CD4-positive, alpha-beta T cell (primary cell): ENCODE measurements around the gene DCDC1. TPM values are rescaled to one million over a fixed set of nuclear protein-coding genes. Genes with fewer than 3 reads are reported as not detected.
A peak's percentile ranks its signal among the peaks of the same experiment; 100 is the strongest.

ENCODE experiments used
- ATAC-seq: fragments of 200-7000 bp; cut with Tn5 transposase; one replicate; pipeline ENCODE4 v1.10.0; 2022; ENCODE audit warnings: mild to moderate bottlenecking; ENCODE audit not compliant: poor library complexity
- CTCF ChIA-PET: fragments of 350-600 bp; sonication (Branson Sonifier 250); formaldehyde crosslinking; loops from one replicate; lab custom pipeline; 2021; ENCODE audit warnings: antibody characterized with exemption, inconsistent platforms; lab: Charles Lee
- POLR2A ChIA-PET: fragments of 350-600 bp; sonication (Branson Sonifier 250); formaldehyde crosslinking; loops from one replicate; lab custom pipeline; 2021; ENCODE audit warnings: antibody characterized with exemption, inconsistent platforms; lab: Charles Lee
- DNase-seq, 14 experiments: peaks; one replicate each; pipeline ENCODE4 v3.0.0-alpha.2; 2013 to 2020; ENCODE audit warnings: mixed read lengths in 2 of 14
- H3K27ac ChIP-seq, 2 donors: one replicate each; pipeline versions ENCODE4 v1.5.1 to v1.7.0; 2013; ENCODE audit warnings: low read length in 2 of 2, low read depth in 1 of 2, mild to moderate bottlenecking in 1 of 2
- H3K27me3 ChIP-seq, 2 experiments: 1 replicate in 1 of 2; 2 replicates in 1 of 2; pipeline versions ENCODE4 v1.6.1 to v1.7.0; 2013; ENCODE audit warnings: low read length in 2 of 2, control low read depth in 1 of 2, mild to moderate bottlenecking in 1 of 2, moderate library complexity in 1 of 2; ENCODE audit not compliant: insufficient read depth in 2 of 2, control insufficient read depth in 1 of 2
- H3K36me3 ChIP-seq: one replicate; pipeline ENCODE4 v1.6.1; 2013; ENCODE audit warnings: low read length, control low read depth; ENCODE audit not compliant: insufficient read depth
- H3K4me1 ChIP-seq: one replicate; pipeline ENCODE4 v1.6.1; 2013; ENCODE audit warnings: low read length, control low read depth; ENCODE audit not compliant: insufficient read depth
- H3K4me3 ChIP-seq: one replicate; pipeline ENCODE4 v1.5.1; 2013; ENCODE audit warnings: mild to moderate bottlenecking, low read length, moderate library complexity
- H3K9me3 ChIP-seq, 2 experiments: 1 replicate in 1 of 2; 2 replicates in 1 of 2; pipeline versions ENCODE4 v1.6.1 to v1.7.0; 2013; ENCODE audit warnings: low read length in 2 of 2, mild to moderate bottlenecking in 2 of 2, control low read depth in 1 of 2, moderate library complexity in 1 of 2; ENCODE audit not compliant: control insufficient read depth in 1 of 2, insufficient read depth in 1 of 2
- H3K27ac Mint-ChIP-seq: one replicate; pipeline ENCODE4 v1.8.0; 2020; ENCODE audit warnings: mixed read lengths
- H3K27me3 Mint-ChIP-seq: one replicate; pipeline ENCODE4 v1.8.0; 2021; ENCODE audit warnings: mixed read lengths
- H3K36me3 Mint-ChIP-seq: one replicate; pipeline ENCODE4 v1.8.0; 2021; ENCODE audit warnings: low read depth, mixed read lengths
- H3K4me1 Mint-ChIP-seq: one replicate; pipeline ENCODE4 v1.8.0; 2021; ENCODE audit warnings: low read depth, mixed read lengths
- H3K4me3 Mint-ChIP-seq: one replicate; pipeline ENCODE4 v1.8.0; 2020; ENCODE audit warnings: mild to moderate bottlenecking, mixed read lengths
- H3K9me3 Mint-ChIP-seq: one replicate; pipeline ENCODE4 v1.8.0; 2020; ENCODE audit warnings: mixed read lengths
- intact Hi-C, 2 experiments: fragments of 100-400 bp; cut with DNase I in 1 of 2; cut with micrococcal nuclease in 1 of 2; formaldehyde crosslinking; loops; one replicate each; pipeline versions ENCODE4 v1.15.1 to v1.9.0; 2023 to 2025; cut with DNase I, micrococcal nuclease
- total RNA-seq, 174 experiments: library from RNA in 2 of 174; stranded (reverse) in 2 of 174; gene quantifications; one replicate each; pipeline ENCODE4 v1.2.3 and lab custom pipeline; 2021 to 2026
- TF ChIP-seq, protein P1 (sequence below): fragments of 200-600 bp; IDR thresholded peaks from one replicate; pipeline ENCODE4 v1.8.0; 2022; ENCODE audit warnings: antibody characterized with exemption, mild to moderate bottlenecking

The DCDC1 gene
- total RNA-seq, 2 experiments from 2014 or later, result 0.11 TPM; not detected in 1

DNA sequence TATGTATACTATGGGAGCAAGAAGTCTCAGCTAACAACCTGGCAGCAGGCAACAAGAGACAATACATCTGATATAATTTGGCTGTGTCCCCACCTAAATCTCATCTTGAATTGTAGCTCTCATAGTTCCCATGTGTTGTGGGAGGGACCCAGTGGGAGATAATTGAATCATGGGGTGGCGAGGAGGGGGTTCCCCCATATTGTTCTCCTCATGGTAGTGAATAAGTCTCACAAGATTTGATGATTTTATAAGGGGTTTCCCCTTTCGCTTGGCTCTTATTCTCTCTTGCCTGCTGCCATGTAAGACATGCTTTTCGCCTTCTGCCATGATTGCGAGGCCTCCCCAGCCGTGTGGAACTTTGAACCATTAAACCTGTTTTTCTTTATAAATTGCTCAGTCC is 6.3 kb upstream of the DCDC1 start:
- Mint-ChIP-seq H3K9me3 (no peaks in the 10 kb centered on the region), H3K4me1 (peaks cover 52% of the 10 kb centered on the region), H3K27ac (no peak overlapping the region), H3K36me3 (peaks cover 30% of the 10 kb centered on the region), H3K27me3 (no peaks in the 10 kb centered on the region), H3K4me3 (no peak overlapping the region)
- Histone ChIP-seq H3K27me3 (no peaks in the 10 kb centered on the region), H3K4me3 (no peak overlapping the region), H3K36me3 (no peaks in the 10 kb centered on the region), H3K9me3 (no peaks in the 10 kb centered on the region), H3K4me1 (no peaks in the 10 kb centered on the region), H3K27ac (no peak overlapping the region)
- TF ChIP-seq, protein P1, sequence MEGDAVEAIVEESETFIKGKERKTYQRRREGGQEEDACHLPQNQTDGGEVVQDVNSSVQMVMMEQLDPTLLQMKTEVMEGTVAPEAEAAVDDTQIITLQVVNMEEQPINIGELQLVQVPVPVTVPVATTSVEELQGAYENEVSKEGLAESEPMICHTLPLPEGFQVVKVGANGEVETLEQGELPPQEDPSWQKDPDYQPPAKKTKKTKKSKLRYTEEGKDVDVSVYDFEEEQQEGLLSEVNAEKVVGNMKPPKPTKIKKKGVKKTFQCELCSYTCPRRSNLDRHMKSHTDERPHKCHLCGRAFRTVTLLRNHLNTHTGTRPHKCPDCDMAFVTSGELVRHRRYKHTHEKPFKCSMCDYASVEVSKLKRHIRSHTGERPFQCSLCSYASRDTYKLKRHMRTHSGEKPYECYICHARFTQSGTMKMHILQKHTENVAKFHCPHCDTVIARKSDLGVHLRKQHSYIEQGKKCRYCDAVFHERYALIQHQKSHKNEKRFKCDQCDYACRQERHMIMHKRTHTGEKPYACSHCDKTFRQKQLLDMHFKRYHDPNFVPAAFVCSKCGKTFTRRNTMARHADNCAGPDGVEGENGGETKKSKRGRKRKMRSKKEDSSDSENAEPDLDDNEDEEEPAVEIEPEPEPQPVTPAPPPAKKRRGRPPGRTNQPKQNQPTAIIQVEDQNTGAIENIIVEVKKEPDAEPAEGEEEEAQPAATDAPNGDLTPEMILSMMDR, result no peak
- intact Hi-C loops, result no loop called here
- ATAC-seq (no peak), DNase-seq (no peak)
- CTCF ChIA-PET, result no interaction called here
- POLR2A ChIA-PET, result no interaction called here

DNA sequence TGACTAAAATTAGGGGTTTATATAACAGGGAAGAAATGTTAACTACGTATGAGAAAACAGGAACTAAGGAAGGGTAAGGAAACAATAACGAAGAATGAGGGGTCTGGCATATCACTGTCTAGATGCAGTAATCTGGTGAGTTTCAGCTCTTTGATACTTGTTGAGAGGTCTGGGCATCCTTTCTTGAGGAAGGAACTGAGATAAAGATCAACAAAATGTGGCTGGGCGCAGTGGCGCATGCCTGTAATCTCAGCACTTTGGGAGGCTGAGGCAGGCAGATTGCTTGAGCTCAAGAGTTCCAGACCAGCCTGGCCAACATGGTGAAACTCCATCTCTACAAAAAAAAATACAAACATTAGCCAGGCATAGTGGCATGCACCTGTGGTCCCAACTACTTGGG is 2.7 kb downstream of the DCDC1 start:
- intact Hi-C loops, result loop anchor here (2.0 to 10.0 kb wide), 5 partner anchors 20 to 1218 kb away; partner anchors contain the start of genes ELP4 (in 2 of the 2), IMMP1L (in 2 of the 2) and EIF3M (in 1 of the 2)
- H3K4me3 ChIP-seq, result no peak overlapping the region
- DNase-seq (peak in 4 of 14 experiments; percentile 30 to 58 (median 51)), ATAC-seq (no peak)
- H3K9me3 Mint-ChIP-seq, result no peaks in the 10 kb centered on the region
- H3K9me3 ChIP-seq, result no peaks in the 10 kb centered on the region
- H3K36me3 ChIP-seq, result no peaks in the 10 kb centered on the region
- peaks cover 8% of the 10 kb centered on the region for H3K27me3 Mint-ChIP-seq
- peak overlapping the region; percentile 9 for H3K4me3 Mint-ChIP-seq
- peaks cover 63% of the 10 kb centered on the region for H3K4me1 Mint-ChIP-seq
- POLR2A ChIA-PET, result interaction anchor here (1.1 kb wide), 1 partner anchor 1044 kb away, joined by 6 read pairs; the partner anchor contains the start of gene ARL14EP
- peaks cover 7% of the 10 kb centered on the region for H3K36me3 Mint-ChIP-seq
- no peaks in the 10 kb centered on the region for H3K27me3 ChIP-seq
- TF ChIP-seq, protein P1, result no peak
- CTCF ChIA-PET, result no interaction called here
- H3K27ac Mint-ChIP-seq, result no peak overlapping the region
- H3K4me1 ChIP-seq, result peaks cover 20% of the 10 kb centered on the region
- no peak overlapping the region for H3K27ac ChIP-seq

DNA sequence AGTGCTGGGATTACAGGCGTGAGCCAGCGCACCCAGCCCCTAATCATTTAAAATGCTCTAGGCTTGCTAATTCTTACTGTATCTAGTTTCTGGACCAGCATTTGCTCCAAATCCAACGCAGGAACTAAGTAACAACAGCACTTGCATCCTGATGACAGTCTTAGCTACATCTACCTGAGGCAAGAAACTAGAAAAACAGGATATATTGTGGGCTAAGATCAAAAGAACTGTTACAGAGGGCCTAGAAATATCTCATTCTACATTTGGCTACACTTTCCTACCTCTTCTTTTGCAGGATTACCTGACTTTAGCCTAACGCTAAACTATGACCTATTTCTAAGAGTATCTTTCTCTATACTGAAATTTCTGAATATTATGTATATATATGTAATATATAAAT is 7.8 kb downstream of the DCDC1 start:
- H3K27me3 Mint-ChIP-seq, result peaks cover 11% of the 10 kb centered on the region
- peak overlapping the region; percentile 3 for H3K27ac Mint-ChIP-seq
- Histone ChIP-seq H3K27ac (no peak overlapping the region), H3K4me3 (no peak overlapping the region), H3K4me1 (peaks cover 7% of the 10 kb centered on the region), H3K27me3 (no peaks in the 10 kb centered on the region), H3K36me3 (no peaks in the 10 kb centered on the region), H3K9me3 (no peaks in the 10 kb centered on the region)
- no peak overlapping the region for H3K4me3 Mint-ChIP-seq
- intact Hi-C loops, result loop anchor here (10.0 kb wide), 2 partner anchors 143 to 1223 kb away; partner anchors contain the start of genes EIF3M (in 1 of the 2), ELP4 (in 1 of the 2) and IMMP1L (in 1 of the 2)
- peaks cover 33% of the 10 kb centered on the region for H3K4me1 Mint-ChIP-seq
- no peaks in the 10 kb centered on the region for H3K36me3 Mint-ChIP-seq
- ChIA-PET CTCF (no interaction called here), POLR2A (no interaction called here)
- ATAC-seq (no peak), DNase-seq (peak in 1 of 14 experiments; percentile 33)
- TF ChIP-seq, protein P1, result no peak
- no peaks in the 10 kb centered on the region for H3K9me3 Mint-ChIP-seq
